HepG2 (cell line): ENCODE data around the gene ZFR. TPM values are rescaled to one million over a fixed set of nuclear protein-coding genes. Genes with fewer than 3 reads are reported as not detected.

Experiments
- CCAR2 ChIP-seq: fragments of 200-400 bp; formaldehyde crosslinking; optimal IDR thresholded peaks from 2 replicates; pipeline ENCODE3; 2018; ENCODE audit warnings: low read depth, mild to moderate bottlenecking, low read length, moderate library complexity
- ESRRA ChIP-seq: sonication (generic); formaldehyde crosslinking; IDR thresholded peaks from 2 replicates; pipeline ENCODE4 v1.5.1; 2020; ENCODE audit warnings: mild to moderate bottlenecking, low read depth, missing genetic modification reagents
- GATAD2A ChIP-seq: IDR thresholded peaks from 2 replicates; pipeline ENCODE4 v1.6.1; 2016
- HNF1B ChIP-seq: sonication (generic); formaldehyde crosslinking; IDR thresholded peaks from 2 replicates; pipeline ENCODE4 v1.5.1; 2020; ENCODE audit warnings: mild to moderate bottlenecking, moderate library complexity, missing genetic modification reagents
- PAF1 ChIP-seq: IDR thresholded peaks from 2 replicates; pipeline ENCODE4 v1.6.1; 2016; ENCODE audit warnings: missing genetic modification reagents, missing compliant biosample characterization
- RFXAP ChIP-seq: sonication (generic); formaldehyde crosslinking; IDR thresholded peaks from 2 replicates; pipeline ENCODE4 v1.4.0; 2020; ENCODE audit warnings: missing genetic modification reagents, borderline replicate concordance
- SALL2 ChIP-seq: sonication (generic); formaldehyde crosslinking; IDR thresholded peaks from 2 replicates; pipeline ENCODE4 v1.8.1; 2023; ENCODE audit warnings: mild to moderate bottlenecking, missing genetic modification reagents, inconsistent platforms
- TCF12 ChIP-seq, 2 experiments: fragments of 450-650 bp in 1 of 2; sonication (generic) in 1 of 2; formaldehyde crosslinking in 1 of 2; IDR thresholded peaks; 2 replicates each; pipeline versions ENCODE4 v1.6.1 to v1.8.0; 2017 to 2022; ENCODE audit warnings: antibody characterized with exemption in 1 of 2, mild to moderate bottlenecking in 1 of 2, missing genetic modification reagents in 1 of 2, moderate library complexity in 1 of 2
- TIGD3 ChIP-seq: sonication (generic); formaldehyde crosslinking; IDR thresholded peaks from 2 replicates; pipeline ENCODE4 v1.5.1; 2020; ENCODE audit warnings: mild to moderate bottlenecking, missing genetic modification reagents, borderline replicate concordance
- XBP1 ChIP-seq: sonication (generic); formaldehyde crosslinking; IDR thresholded peaks from 2 replicates; pipeline ENCODE4 v1.5.0; 2020; ENCODE audit warnings: missing genetic modification reagents
- ZNF124 ChIP-seq: sonication (generic); formaldehyde crosslinking; IDR thresholded peaks from 2 replicates; pipeline ENCODE4 v1.4.0; 2020; ENCODE audit warnings: missing genetic modification reagents
- ZNF225 ChIP-seq: sonication (generic); formaldehyde crosslinking; IDR thresholded peaks from 2 replicates; pipeline ENCODE4 v1.4.0; 2020; ENCODE audit warnings: mild to moderate bottlenecking, missing genetic modification reagents
- ZNF251 ChIP-seq: sonication (generic); formaldehyde crosslinking; IDR thresholded peaks from 2 replicates; pipeline ENCODE4 v1.9.0; 2021; ENCODE audit warnings: mild to moderate bottlenecking, missing genetic modification reagents
- ZNF263 ChIP-seq: sonication (generic); formaldehyde crosslinking; IDR thresholded peaks from 2 replicates; pipeline ENCODE4 v1.4.0; 2020; ENCODE audit warnings: missing genetic modification reagents
- ZNF337 ChIP-seq: sonication (generic); formaldehyde crosslinking; IDR thresholded peaks from 2 replicates; pipeline ENCODE4 v1.5.1; 2020; ENCODE audit warnings: missing genetic modification reagents, low read depth, mild to moderate bottlenecking, borderline replicate concordance
- ZNF354B ChIP-seq: sonication (generic); formaldehyde crosslinking; IDR thresholded peaks from 2 replicates; pipeline ENCODE4 v1.8.0; 2022; ENCODE audit warnings: mild to moderate bottlenecking, missing genetic modification reagents
- ZNF547 ChIP-seq: sonication (generic); formaldehyde crosslinking; IDR thresholded peaks from 2 replicates; pipeline ENCODE4 v1.5.1; 2020; ENCODE audit warnings: mild to moderate bottlenecking, missing genetic modification reagents
- ZNF737 ChIP-seq: sonication (generic); formaldehyde crosslinking; IDR thresholded peaks from 2 replicates; pipeline ENCODE4 v1.5.0; 2020; ENCODE audit warnings: missing genetic modification reagents, mild to moderate bottlenecking, borderline replicate concordance
- ZSCAN21 ChIP-seq: sonication (generic); formaldehyde crosslinking; IDR thresholded peaks from 2 replicates; pipeline ENCODE4 v1.8.0; 2022; ENCODE audit warnings: mild to moderate bottlenecking, missing genetic modification reagents, moderate library complexity, borderline replicate concordance
- polyA plus RNA-seq, 8 experiments: library from polyadenylated mRNA; depleted of rRNA in 3 of 8; stranded (reverse) in 7 of 8; unstranded in 1 of 8; fragments of >200 nt; fragmentation: Illumina TruSeq in 4 of 8; extraction: Trizol in 4 of 8; gene quantifications; 2 replicates each; pipeline versions ENCODE4 v1.2.1 to v1.2.3, GENCODE V29; 2011 to 2016; ENCODE audit warnings: low read depth in 4 of 8, missing spikeins in 1 of 8, mixed read lengths in 1 of 8; ENCODE audit not compliant: insufficient read depth in 1 of 8
- total RNA-seq, 5 experiments: library from RNA; depleted of rRNA; stranded (reverse); fragments of >200 nt; fragmentation: Illumina TruSeq; extraction: Trizol; gene quantifications; 2 replicates each; pipeline ENCODE4 v1.2.3, GENCODE V29; 2016; ENCODE audit warnings: low read depth in 1 of 5

ZFR gene
- total and polyA plus RNA-seq, 2 of the 13 experiments (the other 11 are each of a cell fraction or from before 2014, with no cell fraction given), result 89.0 to 92.8 TPM

GRCh38 chr5:32326216-32326772 is 118.2 kb downstream of the ZFR start (continued):
- TF ChIP-seq HNF1B (CRISPR knock-in tag), result no peak
- TF ChIP-seq ZNF337 (CRISPR knock-in tag), result no peak
- TF ChIP-seq ZNF547, result no peak
- TF ChIP-seq CCAR2, result no peak
- TF ChIP-seq ZNF737 (CRISPR knock-in tag), result no peak
- no peak for TF ChIP-seq ZNF251
- TF ChIP-seq RFXAP (CRISPR knock-in tag), result no peak
- no peak for TF ChIP-seq ZNF124 (CRISPR knock-in tag)
- no peak for TF ChIP-seq XBP1 (CRISPR knock-in tag)
- no peak for TF ChIP-seq SALL2
- TF ChIP-seq ZSCAN21, result no peak
- peak; percentile 72 for TF ChIP-seq ZNF263
- no peak for TF ChIP-seq ESRRA (CRISPR knock-in tag)
- TF ChIP-seq TIGD3 (CRISPR knock-in tag), result no peak
- peak; percentile 61 for TF ChIP-seq GATAD2A
- TF ChIP-seq ZNF354B (CRISPR knock-in tag), result no peak
- TF ChIP-seq ZNF225 (CRISPR knock-in tag), result no peak
- no peak for TF ChIP-seq TCF12 (IDR thresholded peaks at IDR 0.05)
- no peak for TF ChIP-seq TCF12 (CRISPR knock-in tag; IDR thresholded peaks at IDR 0.05)
- no peak for TF ChIP-seq PAF1 (CRISPR knock-in tag)
